ENCODE results near the gene NHSL2.

Gene NHSL2

GRCh38 chrX:72079607-72080006, 169.0 kb downstream of the NHSL2 start:
- Histone ChIP-seq H3K9me3 (ENCODE audit: control insufficient read depth, low read length) (no peaks in the 10 kb centered on the region), H3K4me2 (ENCODE audit: low read length, poor library complexity, severe bottlenecking) (no peak overlapping the region), H2BK12ac (ENCODE audit: low read length in 2 of 2) (no peak overlapping the region), H3K4me1 (ENCODE audit: control insufficient read depth, insufficient read depth, low read depth, low read length) (peaks cover 6% of the 10 kb centered on the region), H3K27ac (ENCODE audit: low read length, poor library complexity, severe bottlenecking) (no peak overlapping the region), H4K91ac (ENCODE audit: low read length) (no peak overlapping the region), H3K23ac (ENCODE audit: low read length in 2 of 2) (no peak overlapping the region), H2BK15ac (ENCODE audit: low read depth, poor library complexity, severe bottlenecking) (no peak overlapping the region), H2AFZ (ENCODE audit: low read depth, low read length) (no peak overlapping the region), H3K79me1 (replicated peaks; ENCODE audit: low read length, poor library complexity, severe bottlenecking) (no peaks in the 10 kb centered on the region), H3K9ac (ENCODE audit: low read length) (no peak overlapping the region), H3K14ac (ENCODE audit: low read length in 2 of 2) (no peak overlapping the region), H3K27me3 (ENCODE audit: control insufficient read depth in 1 of 2, insufficient read depth in 1 of 2, low read length in 2 of 2) (peaks cover 0 to 60% of the 10 kb centered on the region in 2 experiments), H2AK5ac (ENCODE audit: low read length, severe bottlenecking) (no peak overlapping the region), H2BK120ac (ENCODE audit: low read depth, low read length) (no peak overlapping the region), H2BK5ac (ENCODE audit: low read depth, low read length, poor library complexity, severe bottlenecking) (no peak overlapping the region), H4K8ac (ENCODE audit: low read length) (peak overlapping the region; percentile 27), H3K4ac (ENCODE audit: low read depth in 1 of 2, low read length in 2 of 2) (no peak overlapping the region), H3K4me3 (ENCODE audit: insufficient read depth in 1 of 2, low read depth in 1 of 2, low read length in 2 of 2) (no peak overlapping the region), H3K36me3 (ENCODE audit: control insufficient read depth in 1 of 2, insufficient read depth in 2 of 2, low read depth in 1 of 2, low read length in 2 of 2) (no peaks in the 10 kb centered on the region), H3K18ac (ENCODE audit: low read depth in 1 of 2, low read length in 2 of 2) (peak overlapping the region in 1 of 2 experiments; percentile 54)
- DNase-seq = peak; percentile 29
- 11% methylated on average over 3 of the region's 12 CpGs for WGBS

DNA sequence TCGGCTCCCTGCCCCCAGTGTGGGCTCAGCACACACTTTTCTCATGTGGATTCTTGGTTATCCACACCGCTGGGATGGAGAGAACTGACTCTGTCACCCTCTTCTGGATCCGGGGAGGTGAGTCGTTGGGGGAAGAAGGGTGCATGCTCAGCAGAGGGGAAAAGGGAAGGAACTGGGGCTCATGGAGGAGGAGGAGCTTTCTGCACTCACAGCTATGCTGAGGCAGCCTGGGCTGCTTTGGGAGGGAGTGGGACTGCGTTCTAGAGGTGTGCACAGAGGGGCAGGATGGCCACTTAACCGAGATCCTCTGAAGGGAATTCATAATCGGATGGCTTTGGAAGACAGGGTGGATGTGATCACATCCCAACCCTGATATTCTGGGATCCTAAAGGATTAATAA, 169.5 kb downstream of the NHSL2 start:
- Histone ChIP-seq H2BK15ac (ENCODE audit: low read depth, poor library complexity, severe bottlenecking) (no peak overlapping the region), H3K9me3 (ENCODE audit: control insufficient read depth, low read length) (no peaks in the 10 kb centered on the region), H3K4me2 (ENCODE audit: low read length, poor library complexity, severe bottlenecking) (no peak overlapping the region), H3K27me3 (ENCODE audit: control insufficient read depth in 1 of 2, insufficient read depth in 1 of 2, low read length in 2 of 2) (peaks cover 0 to 61% of the 10 kb centered on the region in 2 experiments), H2AK5ac (ENCODE audit: low read length, severe bottlenecking) (no peak overlapping the region), H4K8ac (ENCODE audit: low read length) (peak overlapping the region; percentile 24), H3K4me3 (ENCODE audit: insufficient read depth in 1 of 2, low read depth in 1 of 2, low read length in 2 of 2) (no peak overlapping the region), H3K9ac (ENCODE audit: low read length) (no peak overlapping the region), H3K14ac (ENCODE audit: low read length in 2 of 2) (no peak overlapping the region), H3K27ac (ENCODE audit: low read length, poor library complexity, severe bottlenecking) (no peak overlapping the region), H3K23ac (ENCODE audit: low read length in 2 of 2) (no peak overlapping the region), H3K4ac (ENCODE audit: low read depth in 1 of 2, low read length in 2 of 2) (peak overlapping the region in 1 of 2 experiments; percentile 30), H4K91ac (ENCODE audit: low read length) (no peak overlapping the region), H2BK12ac (ENCODE audit: low read length in 2 of 2) (peak overlapping the region in 1 of 2 experiments; percentile 71), H2BK120ac (ENCODE audit: low read depth, low read length) (no peak overlapping the region), H3K4me1 (ENCODE audit: control insufficient read depth, insufficient read depth, low read depth, low read length) (peaks cover 6% of the 10 kb centered on the region), H2BK5ac (ENCODE audit: low read depth, low read length, poor library complexity, severe bottlenecking) (no peak overlapping the region), H3K79me1 (replicated peaks; ENCODE audit: low read length, poor library complexity, severe bottlenecking) (no peaks in the 10 kb centered on the region), H3K18ac (ENCODE audit: low read depth in 1 of 2, low read length in 2 of 2) (peak overlapping the region in 1 of 2 experiments; percentile 34), H2AFZ (ENCODE audit: low read depth, low read length) (no peak overlapping the region), H3K36me3 (ENCODE audit: control insufficient read depth in 1 of 2, insufficient read depth in 2 of 2, low read depth in 1 of 2, low read length in 2 of 2) (no peaks in the 10 kb centered on the region)
- 72% methylated on average over 6 of the region's 7 CpGs for WGBS
- DNase-seq = no peak

- H2BK120ac ChIP-seq (ENCODE audit: low read depth, low read length) = no peak overlapping the region
- H2AK5ac ChIP-seq (ENCODE audit: low read length, severe bottlenecking) = no peak overlapping the region
- DNase-seq = no peak
- H3K4me3 ChIP-seq (ENCODE audit: insufficient read depth in 1 of 2, low read depth in 1 of 2, low read length in 2 of 2) = no peak overlapping the region
- H3K4me2 ChIP-seq (ENCODE audit: low read length, poor library complexity, severe bottlenecking) = no peak overlapping the region
- no peak overlapping the region for H4K91ac ChIP-seq (ENCODE audit: low read length)
- H3K27ac ChIP-seq (ENCODE audit: low read length, poor library complexity, severe bottlenecking) = no peak overlapping the region
- H3K27me3 ChIP-seq (ENCODE audit: control insufficient read depth in 1 of 2, insufficient read depth in 1 of 2, low read length in 2 of 2) = peaks cover 0 to 58% of the 10 kb centered on the region in 2 experiments
- H2AFZ ChIP-seq (ENCODE audit: low read depth, low read length) = no peak overlapping the region
- WGBS = 84% methylated on average over 7 of the region's 7 CpGs
- no peak overlapping the region for H4K8ac ChIP-seq (ENCODE audit: low read length)
- no peak overlapping the region for H3K23ac ChIP-seq (ENCODE audit: low read length in 2 of 2)
- H2BK15ac ChIP-seq (ENCODE audit: low read depth, poor library complexity, severe bottlenecking) = no peak overlapping the region
- no peaks in the 10 kb centered on the region for H3K36me3 ChIP-seq (ENCODE audit: control insufficient read depth in 1 of 2, insufficient read depth in 2 of 2, low read depth in 1 of 2, low read length in 2 of 2)
- H3K18ac ChIP-seq (ENCODE audit: low read depth in 1 of 2, low read length in 2 of 2) = peak overlapping the region in 1 of 2 experiments; percentile 40
- peaks cover 6% of the 10 kb centered on the region for H3K4me1 ChIP-seq (ENCODE audit: control insufficient read depth, insufficient read depth, low read depth, low read length)
- no peaks in the 10 kb centered on the region for H3K9me3 ChIP-seq (ENCODE audit: control insufficient read depth, low read length)
- H2BK12ac ChIP-seq (ENCODE audit: low read length in 2 of 2) = peak overlapping the region in 1 of 2 experiments; percentile 52
- H2BK5ac ChIP-seq (ENCODE audit: low read depth, low read length, poor library complexity, severe bottlenecking) = no peak overlapping the region
- peak overlapping the region in 1 of 2 experiments; percentile 48 for H3K14ac ChIP-seq (ENCODE audit: low read length in 2 of 2)
- H3K79me1 ChIP-seq (replicated peaks; ENCODE audit: low read length, poor library complexity, severe bottlenecking) = no peaks in the 10 kb centered on the region
- H3K4ac ChIP-seq (ENCODE audit: low read depth in 1 of 2, low read length in 2 of 2) = no peak overlapping the region
- no peak overlapping the region for H3K9ac ChIP-seq (ENCODE audit: low read length)
These were observed 170.2 kb downstream of the NHSL2 start for GRCh38 chrX:72080800-72081199.

DNA sequence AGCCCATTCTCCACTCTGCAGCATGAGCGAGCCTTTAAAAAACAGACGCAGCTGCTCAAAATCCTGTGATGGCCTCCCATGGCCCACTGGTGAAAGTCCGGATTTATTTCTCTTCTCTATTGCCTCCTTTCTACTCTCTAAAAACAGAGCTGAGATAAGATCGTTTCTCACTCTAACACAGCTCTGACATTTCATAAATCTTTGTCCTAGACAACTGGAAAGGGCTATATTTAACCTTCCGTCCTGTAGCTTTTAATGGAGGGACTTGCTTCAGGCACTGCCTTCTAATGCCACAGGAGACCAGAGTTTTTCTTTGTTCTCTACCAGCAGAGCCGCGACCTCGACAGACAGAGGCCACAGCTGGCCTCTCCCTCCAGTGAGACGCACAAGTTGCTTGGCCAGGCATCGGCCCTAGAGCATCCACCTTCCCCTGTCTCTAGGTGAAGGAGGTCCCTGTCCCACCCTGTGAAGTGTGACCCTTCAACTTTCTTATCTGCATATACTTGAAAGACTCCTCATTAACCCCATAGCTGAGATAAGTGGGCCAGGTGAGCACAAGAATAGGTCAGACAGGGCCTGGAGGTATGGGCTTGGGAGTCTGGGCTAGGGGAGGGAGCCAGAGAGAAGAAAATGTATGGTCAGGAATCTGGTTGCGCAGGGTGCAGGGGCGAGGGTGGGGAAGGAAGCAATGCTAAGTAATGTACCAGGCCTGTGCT, 171.1 kb downstream of the NHSL2 start:
- Histone ChIP-seq H3K4ac (ENCODE audit: low read depth in 1 of 2, low read length in 2 of 2) (no peak overlapping the region), H2AK5ac (ENCODE audit: low read length, severe bottlenecking) (no peak overlapping the region), H2AFZ (ENCODE audit: low read depth, low read length) (no peak overlapping the region), H3K4me2 (ENCODE audit: low read length, poor library complexity, severe bottlenecking) (no peak overlapping the region), H3K14ac (ENCODE audit: low read length in 2 of 2) (no peak overlapping the region), H3K4me1 (ENCODE audit: control insufficient read depth, insufficient read depth, low read depth, low read length) (peaks cover 6% of the 10 kb centered on the region), H3K27me3 (ENCODE audit: control insufficient read depth in 1 of 2, insufficient read depth in 1 of 2, low read length in 2 of 2) (peaks cover 0 to 58% of the 10 kb centered on the region in 2 experiments), H3K4me3 (ENCODE audit: insufficient read depth in 1 of 2, low read depth in 1 of 2, low read length in 2 of 2) (no peak overlapping the region), H2BK5ac (ENCODE audit: low read depth, low read length, poor library complexity, severe bottlenecking) (no peak overlapping the region), H4K8ac (ENCODE audit: low read length) (no peak overlapping the region), H3K23ac (ENCODE audit: low read length in 2 of 2) (no peak overlapping the region), H3K27ac (ENCODE audit: low read length, poor library complexity, severe bottlenecking) (no peak overlapping the region), H3K9me3 (ENCODE audit: control insufficient read depth, low read length) (no peaks in the 10 kb centered on the region), H2BK12ac (ENCODE audit: low read length in 2 of 2) (no peak overlapping the region), H4K91ac (ENCODE audit: low read length) (no peak overlapping the region), H3K36me3 (ENCODE audit: control insufficient read depth in 1 of 2, insufficient read depth in 2 of 2, low read depth in 1 of 2, low read length in 2 of 2) (no peaks in the 10 kb centered on the region), H3K9ac (ENCODE audit: low read length) (no peak overlapping the region), H2BK120ac (ENCODE audit: low read depth, low read length) (peak overlapping the region; percentile 49), H3K79me1 (replicated peaks; ENCODE audit: low read length, poor library complexity, severe bottlenecking) (no peaks in the 10 kb centered on the region), H3K18ac (ENCODE audit: low read depth in 1 of 2, low read length in 2 of 2) (peak overlapping the region in 1 of 2 experiments; percentile 57), H2BK15ac (ENCODE audit: low read depth, poor library complexity, severe bottlenecking) (no peak overlapping the region)
- 41% methylated on average over 10 of the region's 12 CpGs for WGBS
- DNase-seq = no peak

Data from mesenchymal stem cell (in vitro differentiated cells and primary cell).